Measurements from ENCODE around the gene TREML2.
A peak's percentile ranks its signal among the peaks of the same experiment; 100 is the strongest.

DNA sequence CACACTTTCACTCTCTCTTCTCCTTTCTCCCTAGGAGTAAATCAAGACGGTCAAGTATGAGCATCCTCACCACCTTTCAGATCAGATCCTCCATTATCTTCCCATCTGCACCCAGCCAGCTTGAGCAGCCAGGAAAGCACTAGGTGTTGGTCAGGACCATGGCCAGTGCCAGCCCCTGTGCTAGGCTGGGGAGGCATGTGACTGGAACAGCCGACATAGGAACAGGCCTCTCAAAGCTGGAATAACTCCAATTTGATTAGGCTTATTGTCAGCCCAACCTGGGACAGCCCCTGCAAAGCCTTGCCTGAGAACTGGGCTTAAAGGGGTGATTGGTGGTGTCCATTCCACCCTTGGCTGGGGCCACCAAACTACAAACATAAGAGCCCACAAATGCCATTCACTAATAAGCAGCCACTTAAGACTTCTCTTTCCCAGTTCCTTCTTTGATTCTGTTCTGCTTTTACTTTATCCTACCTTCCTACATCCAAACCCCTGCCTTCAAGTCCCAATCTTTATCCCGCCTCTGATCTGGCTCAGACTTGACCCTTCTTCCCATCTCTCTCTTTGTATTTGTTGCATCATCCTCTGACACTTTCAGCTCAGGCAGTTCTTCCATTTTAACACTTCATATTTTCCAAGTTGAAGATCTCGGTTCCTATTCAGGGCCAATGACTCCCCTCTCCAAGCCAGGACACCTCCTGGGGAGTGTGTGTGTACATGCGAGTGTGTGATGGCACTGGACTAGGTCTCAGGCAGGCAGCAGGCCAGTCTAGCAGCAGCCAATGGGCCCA lies 33.6 kb downstream of the TREML2 start:
- TF ChIP-seq EP300 (IDR thresholded peaks at IDR 0.05; ENCODE audit: borderline replicate concordance) (no peak), CEBPB (IDR thresholded peaks at IDR 0.05) (no peak), RAD21 (IDR thresholded peaks at IDR 0.05; ENCODE audit: low read depth) (no peak), TAF1 (IDR thresholded peaks at IDR 0.05; ENCODE audit: low read depth) (no peak), TCF12 (IDR thresholded peaks at IDR 0.05; ENCODE audit: low read depth) (no peak), NFIC (IDR thresholded peaks at IDR 0.05) (no peak), EGR1 (IDR thresholded peaks at IDR 0.05) (no peak), TEAD4 (IDR thresholded peaks at IDR 0.05) (no peak), CREB1 (IDR thresholded peaks at IDR 0.05; ENCODE audit: low read depth) (no peak), ZBTB7A (IDR thresholded peaks at IDR 0.05; ENCODE audit: low read depth) (no peak)
- TF ChIP-seq, protein P1, sequence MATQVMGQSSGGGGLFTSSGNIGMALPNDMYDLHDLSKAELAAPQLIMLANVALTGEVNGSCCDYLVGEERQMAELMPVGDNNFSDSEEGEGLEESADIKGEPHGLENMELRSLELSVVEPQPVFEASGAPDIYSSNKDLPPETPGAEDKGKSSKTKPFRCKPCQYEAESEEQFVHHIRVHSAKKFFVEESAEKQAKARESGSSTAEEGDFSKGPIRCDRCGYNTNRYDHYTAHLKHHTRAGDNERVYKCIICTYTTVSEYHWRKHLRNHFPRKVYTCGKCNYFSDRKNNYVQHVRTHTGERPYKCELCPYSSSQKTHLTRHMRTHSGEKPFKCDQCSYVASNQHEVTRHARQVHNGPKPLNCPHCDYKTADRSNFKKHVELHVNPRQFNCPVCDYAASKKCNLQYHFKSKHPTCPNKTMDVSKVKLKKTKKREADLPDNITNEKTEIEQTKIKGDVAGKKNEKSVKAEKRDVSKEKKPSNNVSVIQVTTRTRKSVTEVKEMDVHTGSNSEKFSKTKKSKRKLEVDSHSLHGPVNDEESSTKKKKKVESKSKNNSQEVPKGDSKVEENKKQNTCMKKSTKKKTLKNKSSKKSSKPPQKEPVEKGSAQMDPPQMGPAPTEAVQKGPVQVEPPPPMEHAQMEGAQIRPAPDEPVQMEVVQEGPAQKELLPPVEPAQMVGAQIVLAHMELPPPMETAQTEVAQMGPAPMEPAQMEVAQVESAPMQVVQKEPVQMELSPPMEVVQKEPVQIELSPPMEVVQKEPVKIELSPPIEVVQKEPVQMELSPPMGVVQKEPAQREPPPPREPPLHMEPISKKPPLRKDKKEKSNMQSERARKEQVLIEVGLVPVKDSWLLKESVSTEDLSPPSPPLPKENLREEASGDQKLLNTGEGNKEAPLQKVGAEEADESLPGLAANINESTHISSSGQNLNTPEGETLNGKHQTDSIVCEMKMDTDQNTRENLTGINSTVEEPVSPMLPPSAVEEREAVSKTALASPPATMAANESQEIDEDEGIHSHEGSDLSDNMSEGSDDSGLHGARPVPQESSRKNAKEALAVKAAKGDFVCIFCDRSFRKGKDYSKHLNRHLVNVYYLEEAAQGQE (IDR thresholded peaks at IDR 0.05; ENCODE audit: low read depth): peak; percentile 95

Measured in Ishikawa (cell line).